Stimulated activated CD4-positive, alpha-beta T cell treated with anti-CD3 and anti-CD28 coated beads, TNF-alpha, amount 100 ng/mL, for 4 hours (primary cell): ENCODE data around the gene STOM.
"Not testable (repeated sequence)": the region's sequence is repeated elsewhere in the genome, so short reads cannot be mapped to it uniquely, and the experiment has no call there.

Experiments
- DNase-seq, 3 experiments: peaks; one replicate each; pipeline ENCODE4 v3.0.0-alpha.2; 2020; ENCODE audit warnings: low read depth in 3 of 3

STOM gene, protein sequence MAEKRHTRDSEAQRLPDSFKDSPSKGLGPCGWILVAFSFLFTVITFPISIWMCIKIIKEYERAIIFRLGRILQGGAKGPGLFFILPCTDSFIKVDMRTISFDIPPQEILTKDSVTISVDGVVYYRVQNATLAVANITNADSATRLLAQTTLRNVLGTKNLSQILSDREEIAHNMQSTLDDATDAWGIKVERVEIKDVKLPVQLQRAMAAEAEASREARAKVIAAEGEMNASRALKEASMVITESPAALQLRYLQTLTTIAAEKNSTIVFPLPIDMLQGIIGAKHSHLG

DNA sequence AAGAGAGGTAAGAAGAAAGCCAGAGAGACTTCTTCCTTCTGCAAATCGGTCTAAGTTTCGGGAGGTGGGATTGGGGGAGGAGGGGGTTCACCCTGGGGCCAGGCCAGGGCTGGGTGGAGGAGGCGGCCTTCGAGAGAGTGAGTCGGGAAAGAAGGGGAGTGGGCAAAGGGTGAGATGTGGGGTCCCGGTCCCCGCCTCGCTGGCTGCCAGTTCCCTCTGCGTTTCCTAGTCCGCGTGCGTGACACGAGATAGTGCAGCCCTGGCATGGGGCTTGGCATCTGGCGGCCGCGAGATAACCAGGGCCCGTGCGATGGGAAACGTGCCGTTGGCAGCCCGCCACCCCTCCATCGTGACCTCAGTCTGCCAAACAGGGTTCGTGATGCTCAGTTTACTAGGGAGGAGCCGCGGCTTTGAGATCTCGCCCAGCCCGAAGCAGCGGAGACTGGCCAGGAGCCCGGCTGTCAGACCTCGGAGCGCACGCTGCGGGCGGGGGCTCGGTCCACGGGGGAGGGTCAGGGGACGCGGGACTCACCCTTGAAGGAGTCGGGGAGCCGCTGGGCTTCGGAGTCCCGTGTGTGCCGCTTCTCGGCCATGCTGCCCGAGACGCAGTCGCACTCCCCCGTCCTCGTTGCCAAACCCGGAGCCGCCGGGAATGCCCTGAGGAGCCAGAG, at the start of gene STOM:
Gene STOM, minus strand, starts transcription at position 656 of the 671 bp plus-strand sequence. Its CDS starts 63 bp downstream, at position 593.
- DNase-seq: no peak

DNA sequence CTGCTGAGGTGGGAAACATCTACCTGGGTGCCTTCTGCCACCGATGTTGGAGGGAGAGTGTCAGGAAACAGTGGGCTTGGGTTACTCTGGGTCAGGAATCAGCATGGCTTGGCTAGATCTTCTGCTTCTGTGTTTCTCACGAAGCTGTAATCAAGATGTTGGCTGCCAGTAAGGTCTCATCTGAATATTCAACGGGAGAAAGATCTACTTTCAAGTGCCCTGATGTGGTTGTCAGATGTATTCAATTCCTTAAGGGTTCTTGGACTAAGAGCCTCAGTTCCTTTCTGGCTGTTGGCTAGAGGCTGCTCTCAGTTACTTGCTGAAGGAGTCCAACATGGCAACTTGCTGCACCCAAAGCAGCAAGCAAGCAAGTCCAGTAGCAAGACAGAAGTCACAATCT, 41.9 kb upstream of the STOM start:
- DNase-seq: no peak

DNA sequence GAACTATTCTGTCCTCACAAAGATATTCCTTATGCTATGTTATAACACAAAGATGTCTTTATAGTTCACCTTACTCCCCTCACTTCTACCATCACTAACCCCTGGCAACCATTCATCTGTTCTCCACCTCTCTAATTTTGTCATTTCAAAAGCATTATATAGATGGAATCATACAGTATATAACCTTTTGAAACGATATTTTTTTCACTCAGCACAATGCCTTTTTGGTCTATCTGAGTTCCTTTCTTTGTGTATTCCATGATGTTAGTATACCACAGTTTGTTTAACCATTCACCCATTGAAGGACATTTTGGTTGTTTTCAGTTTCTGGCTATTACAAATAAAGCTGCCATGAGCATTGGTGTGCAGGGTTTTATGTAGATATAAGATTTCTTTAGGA, 35.8 kb upstream of the STOM start:
- no peak for DNase-seq

DNA sequence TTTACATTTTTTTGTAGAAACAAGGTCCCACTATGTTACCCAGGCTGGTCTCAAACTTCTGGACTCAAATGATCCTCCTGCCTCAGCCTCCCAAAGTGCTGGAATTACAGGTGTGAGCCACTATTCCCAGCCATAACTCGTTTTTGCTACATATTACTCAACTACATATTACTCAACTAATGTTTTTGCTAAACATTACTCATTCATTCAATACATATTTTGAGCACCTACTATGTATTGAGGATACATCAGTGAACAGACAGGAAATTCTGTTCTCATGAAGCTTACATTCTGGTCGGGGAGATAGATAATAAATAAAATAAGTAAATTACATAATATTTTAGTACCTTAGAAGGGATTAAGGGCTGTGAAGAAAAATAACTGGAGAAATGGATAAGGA, 34.9 kb upstream of the STOM start:
- DNase-seq: no peak

DNA sequence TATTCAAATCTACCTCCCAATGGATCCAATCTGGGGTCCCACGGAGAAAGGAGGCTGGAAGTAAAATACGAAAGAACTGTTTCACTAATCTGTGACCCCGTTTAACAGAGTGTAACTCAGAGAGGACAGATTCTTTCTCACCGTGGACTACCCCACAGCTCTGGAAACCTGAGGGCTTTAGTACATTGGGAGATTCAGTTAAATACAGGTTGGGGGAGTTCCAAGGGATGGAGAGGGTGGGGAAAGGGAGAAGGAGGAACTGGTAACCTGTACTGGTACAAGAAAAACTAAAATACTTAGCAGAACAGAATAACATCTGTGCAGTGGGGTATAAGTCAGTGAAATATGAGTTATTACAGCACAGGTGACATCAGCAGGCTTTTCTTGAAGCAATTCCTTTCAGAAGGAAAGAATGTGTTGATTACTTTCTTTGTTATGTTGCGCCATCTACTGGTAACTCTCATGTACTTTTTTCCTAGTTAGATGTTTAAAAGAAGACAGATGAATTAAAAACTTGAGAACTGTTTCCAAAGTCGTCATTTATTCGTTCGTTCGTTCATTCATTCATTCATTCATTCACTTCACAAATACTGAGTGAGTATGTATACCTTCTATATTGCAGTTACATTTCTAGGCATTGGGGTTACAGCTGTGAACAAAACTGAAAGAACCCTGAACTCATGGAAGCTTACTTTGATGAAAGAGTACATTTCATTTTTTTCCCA, 30.0 kb upstream of the STOM start:
- DNase-seq: no peak

DNA sequence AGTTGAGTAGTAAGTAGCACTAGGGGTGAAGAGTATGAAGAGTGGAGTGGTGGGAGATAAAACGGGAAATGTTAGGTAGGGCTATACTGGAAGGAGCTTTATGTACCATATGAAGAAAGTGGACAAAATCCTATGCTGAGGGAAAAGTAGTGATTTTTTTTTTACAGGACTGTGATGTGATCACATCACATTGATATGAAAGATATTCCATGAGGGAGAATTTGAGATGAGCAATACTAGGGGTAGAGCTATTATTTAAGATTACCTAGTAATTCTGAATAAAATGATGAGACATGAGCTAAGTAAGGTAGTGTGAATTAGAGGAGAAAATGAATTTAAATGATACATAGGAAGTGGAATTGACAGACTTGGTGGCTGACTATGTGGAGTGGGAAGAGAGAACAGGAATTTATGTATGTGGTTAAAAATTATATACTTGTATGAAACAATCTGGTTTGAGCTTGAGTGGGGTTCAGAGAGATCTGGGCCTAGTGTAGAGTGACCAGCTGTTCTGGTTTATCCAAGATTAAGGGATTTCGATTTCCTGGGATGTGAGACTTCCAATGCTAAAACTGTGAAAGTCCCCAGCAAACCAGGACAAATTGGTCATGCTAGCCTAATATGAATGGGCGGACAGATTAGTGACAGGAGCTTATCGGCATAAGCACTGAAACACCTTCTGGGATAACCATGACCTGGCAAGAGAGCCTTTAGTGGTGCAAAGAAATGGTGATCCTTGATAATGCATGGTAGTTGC, 29.3 kb upstream of the STOM start:
- DNase-seq: no peak

DNA sequence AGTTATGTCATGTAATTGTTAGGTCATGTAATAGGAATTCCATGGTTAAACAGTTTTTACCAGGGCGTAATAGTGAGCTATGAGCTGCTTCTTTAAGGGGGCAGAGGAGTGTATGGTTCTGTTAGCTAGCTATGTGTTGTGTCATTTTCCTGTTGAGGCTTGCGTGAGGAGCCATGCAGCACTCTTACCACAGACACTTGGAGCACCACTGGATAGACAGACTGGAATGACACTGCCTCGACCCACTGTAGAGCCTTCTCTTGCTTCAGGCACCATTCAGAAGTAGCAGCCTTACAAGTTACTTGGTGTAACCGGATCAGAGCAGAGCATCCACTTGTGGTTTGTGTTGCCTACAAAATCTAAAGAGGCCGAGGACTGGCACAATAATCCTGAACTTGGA, 28.3 kb upstream of the STOM start:
- DNase-seq: no peak

DNA sequence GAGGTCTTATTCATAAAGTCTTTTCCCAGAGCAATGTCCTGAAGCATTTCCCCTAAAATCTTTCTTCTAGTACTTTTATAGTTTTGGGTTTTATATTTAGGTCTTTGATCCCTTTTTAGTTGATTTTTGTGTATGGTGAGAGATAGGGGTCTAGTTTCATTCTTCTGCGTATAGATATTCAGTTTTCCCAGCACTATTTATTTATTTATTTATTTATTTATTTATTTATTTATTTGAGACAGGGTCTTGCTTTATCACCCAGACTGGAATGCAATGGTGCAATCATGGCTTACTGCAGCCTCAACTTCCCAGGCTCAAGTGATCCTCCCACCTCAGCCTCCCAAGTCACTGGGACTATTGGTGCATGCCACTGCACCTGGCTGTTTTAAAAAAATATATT, 27.2 kb upstream of the STOM start:
- not testable (repeated sequence) for DNase-seq

DNA sequence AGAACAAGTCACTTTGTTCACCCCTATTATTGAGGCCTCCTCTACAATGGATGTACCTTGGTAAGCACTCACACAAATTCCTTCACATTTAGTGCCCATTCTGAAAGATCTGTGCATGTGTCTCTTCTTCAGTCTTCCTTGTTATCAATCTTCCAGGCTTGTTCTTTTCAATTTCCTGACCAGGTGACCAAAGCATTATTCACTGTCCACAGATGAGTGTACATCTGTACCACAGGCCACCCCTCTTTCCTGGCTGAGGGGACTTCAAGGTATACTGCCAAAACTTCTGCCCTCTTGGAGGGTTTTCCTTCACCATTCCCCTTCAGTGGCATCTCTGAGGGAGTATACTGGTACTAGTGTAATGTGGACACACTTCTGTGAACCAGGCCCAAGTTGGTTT, 25.5 kb upstream of the STOM start:
- no peak for DNase-seq

DNA sequence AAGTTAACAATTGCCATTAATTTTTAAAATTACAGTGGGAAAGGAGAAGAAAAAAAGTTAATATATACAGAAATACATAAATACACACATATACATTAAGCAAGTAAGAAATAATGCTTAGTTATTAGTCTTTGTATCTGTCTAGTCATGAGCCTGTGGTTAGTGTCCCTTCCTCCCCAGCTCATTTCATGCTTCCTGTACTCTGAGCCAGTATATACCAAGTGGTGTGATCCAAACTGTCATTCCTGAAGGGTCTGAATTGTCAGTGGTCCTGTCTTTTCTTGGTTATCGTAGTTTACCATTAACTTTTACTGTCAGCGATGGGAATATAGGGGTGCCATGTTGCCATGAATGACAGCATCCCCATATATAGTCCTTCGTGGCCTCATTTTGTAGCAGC, 24.2 kb upstream of the STOM start:
- no peak for DNase-seq

DNA sequence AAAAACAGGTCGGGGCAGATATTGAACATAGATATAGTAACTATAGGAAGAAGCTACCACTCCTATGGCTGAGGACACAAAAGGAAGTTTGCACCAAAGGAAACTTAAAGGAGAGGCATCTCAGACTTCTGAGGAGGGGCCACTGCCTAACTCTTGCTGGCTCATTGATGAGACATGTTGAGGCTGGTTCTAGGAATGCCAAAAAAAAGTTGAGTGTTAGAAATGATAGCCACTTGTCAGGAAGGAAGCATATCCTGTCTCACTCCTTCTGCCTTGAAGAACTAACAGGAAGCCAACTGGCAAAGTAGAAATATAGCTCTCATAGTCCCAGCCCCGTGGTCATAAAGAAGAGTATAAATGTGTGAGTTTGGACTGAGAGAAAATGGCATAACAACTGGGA, 23.3 kb upstream of the STOM start:
- no peak for DNase-seq

DNA sequence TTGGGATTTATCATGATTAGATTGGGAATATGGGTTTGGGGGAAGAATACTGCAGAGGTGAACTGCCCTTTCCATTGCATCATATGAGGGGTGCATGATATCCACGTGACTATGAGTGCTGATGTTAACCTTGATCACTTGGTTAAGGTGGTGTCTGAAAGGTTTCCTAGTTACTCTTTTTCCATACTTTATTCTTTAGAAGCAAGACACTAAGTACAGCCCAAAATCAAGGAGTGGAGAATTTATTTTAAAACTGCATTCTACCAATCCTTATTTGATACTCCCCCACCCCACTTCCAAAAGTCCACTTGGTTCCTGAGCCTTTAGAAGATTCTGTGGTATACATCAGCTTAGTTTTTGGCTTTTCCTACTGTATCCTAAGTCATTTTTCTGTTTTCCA, 20.3 kb upstream of the STOM start:
- no peak for DNase-seq

DNA sequence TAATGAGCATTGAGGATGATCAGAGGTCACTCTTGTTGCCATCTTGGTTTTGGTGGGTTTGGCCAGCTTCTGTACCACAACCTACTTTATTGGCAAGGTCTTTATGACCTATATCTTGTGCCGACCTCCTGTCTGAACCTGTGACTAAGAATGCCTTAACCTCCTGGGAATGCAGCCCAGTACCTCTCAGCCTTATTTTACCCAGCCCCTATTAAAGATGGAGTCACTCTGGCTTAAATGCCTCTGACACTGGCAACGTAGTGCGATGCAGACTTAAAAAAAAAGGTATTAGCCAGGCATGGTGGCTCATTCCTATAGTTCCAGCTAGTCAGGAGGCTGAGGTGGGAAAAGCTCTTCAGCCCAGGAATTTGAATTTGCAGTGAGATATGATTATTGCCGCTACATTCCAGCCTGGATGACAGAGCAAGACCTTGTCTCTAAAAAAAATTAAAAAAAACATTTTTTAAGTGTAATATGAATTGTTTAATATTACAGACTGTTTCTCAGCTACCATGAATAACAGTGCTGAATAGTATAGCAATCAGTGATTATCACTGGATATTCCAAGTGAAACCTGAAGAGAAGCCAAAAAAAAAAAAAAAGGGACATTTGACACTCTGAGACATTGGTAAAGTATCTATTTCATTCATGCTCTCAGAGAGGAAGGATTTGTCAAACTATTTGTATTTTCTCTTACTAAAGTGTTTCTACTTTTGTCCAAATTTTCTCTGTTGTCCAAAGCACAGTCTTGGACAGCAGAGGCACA, 18.3 kb upstream of the STOM start:
- DNase-seq: no peak

DNA sequence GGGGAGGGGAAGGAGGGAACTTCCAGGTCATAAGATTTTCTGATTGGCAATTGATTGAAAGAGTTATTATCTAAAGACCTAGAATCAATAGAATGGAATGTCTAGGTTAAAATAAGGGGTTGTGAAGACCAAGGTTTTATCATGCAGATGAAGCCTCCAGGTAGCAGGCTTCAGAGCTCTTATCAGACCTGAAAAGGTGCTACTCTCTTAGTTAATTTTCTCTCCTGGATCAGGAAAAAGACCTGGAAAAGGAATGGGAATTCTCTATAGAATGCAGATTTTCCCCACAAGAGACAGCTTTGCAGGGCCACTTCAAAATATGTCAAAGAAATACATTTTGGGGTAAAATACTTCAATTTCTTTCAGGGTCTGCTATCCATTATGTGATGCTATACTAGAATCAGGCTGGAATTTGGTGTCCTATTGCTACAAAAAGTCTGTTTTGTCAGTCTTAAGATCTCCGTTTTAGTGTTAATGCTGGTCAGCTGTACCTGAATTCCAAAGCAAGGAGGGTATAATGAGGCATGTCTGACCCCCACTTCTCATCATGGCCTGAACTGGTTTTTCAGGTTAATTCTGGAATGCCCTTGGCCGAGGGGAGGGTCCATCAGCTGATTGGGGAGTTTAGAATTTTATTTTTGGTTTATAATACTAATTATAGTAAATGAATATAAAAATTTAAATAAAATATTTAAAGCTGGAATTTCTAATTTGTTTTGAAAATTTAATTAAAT, 16.6 kb upstream of the STOM start:
- DNase-seq: no peak

DNA sequence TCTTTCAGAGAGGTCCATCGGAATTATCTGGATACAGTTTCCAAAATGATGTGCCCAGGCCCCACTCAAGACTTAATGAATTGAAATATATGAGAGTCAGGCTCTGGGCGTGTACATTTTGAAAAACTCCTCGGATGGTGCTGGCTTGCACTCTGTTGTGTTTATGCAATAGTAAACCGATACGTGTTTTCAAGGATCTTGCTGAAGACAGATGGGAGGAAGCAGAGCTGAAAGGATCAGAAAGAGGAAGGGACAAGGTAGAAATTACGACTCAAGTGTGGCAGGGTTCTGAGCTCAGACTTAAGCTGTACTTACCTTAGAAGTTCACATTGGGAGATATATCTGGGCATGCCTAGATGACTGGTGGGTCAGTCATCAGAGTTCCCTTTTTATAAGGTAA, 13.7 kb upstream of the STOM start:
- DNase-seq: no peak

DNA sequence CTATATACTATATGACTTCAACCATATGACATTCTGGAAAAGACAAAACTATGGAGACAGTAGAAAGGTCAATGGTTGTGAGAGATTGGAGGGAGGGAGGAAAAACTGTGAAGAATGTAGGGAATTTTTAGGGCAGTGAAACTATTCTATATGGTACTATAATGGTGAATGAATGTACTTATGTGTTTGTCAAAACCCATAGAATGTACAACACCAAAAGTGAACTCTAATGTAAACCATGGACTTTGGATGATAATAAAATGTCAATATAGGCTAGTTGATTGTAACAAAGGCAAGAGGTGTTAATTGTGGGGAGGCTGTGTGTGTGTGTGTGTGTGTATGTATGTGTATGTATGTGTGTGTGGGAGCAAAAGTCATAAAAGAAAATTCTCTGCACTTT, 10.8 kb upstream of the STOM start:
- DNase-seq: no peak

DNA sequence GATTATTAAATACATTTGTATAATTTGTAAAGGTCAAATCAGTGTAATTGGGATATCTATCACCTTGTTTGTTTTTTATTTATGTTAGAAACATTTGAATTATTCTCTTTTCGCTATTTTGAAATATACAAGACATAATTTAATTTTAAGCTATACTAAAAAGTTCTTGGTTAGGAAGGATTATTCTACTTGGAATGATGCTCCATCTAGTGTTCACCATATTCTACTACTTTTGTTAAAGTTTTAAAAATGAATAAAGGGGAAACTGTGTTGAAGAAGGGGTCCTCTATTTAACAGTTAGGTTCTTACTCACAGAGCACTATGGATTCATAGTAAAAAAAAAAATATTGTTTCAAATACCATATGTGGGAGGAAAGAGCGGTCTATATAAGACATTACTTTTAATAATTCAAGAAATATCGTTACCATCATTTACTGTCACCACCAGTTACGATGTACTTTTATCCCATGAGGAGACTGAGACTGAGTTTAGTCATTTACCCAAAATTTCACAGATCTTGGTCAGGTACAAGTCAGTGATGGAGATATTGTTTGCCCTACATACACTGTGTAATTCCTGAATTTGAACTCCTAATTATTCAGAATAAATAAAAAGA, 6.3 kb upstream of the STOM start:
- DNase-seq: no peak

DNA sequence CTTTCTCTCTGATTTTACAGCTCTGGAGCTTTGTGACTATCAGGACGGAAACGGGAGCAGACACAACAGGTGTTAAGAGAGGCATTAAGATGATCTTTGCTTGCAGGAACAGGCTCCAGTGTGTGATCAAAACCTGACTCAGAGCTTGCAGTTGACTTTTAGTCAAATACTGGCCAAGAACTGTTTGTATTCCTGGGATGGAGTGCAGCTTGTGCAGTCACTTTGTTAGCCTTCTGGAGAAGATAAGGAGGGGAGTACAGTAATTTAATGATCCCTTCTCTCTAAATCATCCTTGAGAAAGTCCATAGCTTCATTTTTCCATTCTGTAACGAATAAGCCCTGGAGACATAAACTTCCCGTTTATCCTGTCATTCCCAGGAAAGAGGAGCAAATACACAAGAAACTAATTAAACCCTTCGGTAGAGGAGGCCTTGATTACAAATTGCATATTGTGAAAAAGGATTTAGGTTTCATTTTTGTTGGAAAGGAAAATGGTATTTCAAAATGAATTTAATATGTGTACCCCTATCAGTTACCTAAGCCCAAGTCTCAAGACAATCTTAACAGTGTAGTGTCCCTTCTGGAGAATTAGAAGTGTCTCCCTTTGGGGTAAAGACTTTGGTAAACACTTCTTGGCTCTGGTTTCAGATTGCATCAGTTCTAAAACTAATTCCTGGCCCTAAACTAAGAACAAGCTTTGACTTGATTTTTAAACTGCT, 3.1 kb upstream of the STOM start:
- no peak for DNase-seq

DNA sequence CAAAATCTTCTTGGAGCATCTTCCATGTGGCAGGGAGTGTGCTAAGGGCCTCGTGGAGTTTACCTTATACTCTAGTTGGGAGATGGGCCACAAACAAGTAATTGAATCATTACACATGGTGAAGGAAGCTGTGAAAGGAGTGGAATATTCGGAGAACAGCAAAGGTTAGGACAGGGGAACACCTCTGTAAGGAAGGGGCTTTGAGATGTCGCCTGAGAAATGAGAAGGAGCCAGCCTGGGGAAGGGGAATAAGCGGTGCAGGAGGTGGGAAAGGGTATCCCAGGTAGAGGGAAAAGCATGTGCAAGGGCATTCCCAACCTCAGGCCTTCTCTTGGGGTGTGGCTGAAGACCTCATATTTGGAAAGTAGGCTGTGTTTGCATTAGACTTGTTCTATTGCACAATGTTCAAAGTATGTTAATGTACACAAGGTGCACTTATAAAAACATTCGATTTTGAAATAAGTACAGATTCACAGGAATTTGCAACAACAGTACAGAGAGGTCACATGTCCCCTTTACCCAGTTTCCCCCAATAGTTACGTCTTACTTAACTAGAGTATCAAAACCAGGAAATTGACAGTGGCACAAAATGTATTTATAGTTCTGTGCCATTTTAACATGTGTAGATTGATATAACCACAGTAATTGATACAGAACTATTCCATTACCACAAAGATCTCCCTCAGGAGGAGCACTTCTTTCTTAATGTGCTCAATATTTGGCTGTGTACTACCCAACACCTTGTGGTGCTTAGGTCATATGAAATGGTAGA, 2.4 kb upstream of the STOM start:
- no peak for DNase-seq
